Hematopoietic multipotent progenitor cell (in vitro differentiated cells): ENCODE data around the gene PPP1R37. TPM values are rescaled to one million over a fixed set of nuclear protein-coding genes. Genes with fewer than 3 reads are reported as not detected.

Experiments
- DNase-seq, 3 donors: peaks; one replicate each; pipeline ENCODE4 v3.0.0-alpha.2; 2011 to 2015; ENCODE audit warnings: low read depth in 2 of 3, low spot score in 2 of 3
- total RNA-seq: library from RNA; depleted of rRNA; stranded (reverse); fragments of >200 nt; gene quantifications from one replicate; pipeline ENCODE4 v1.2.3, GENCODE V29; 2012

PPP1R37 gene
- total RNA-seq, 1 donor, result 21.8 TPM

DNA sequence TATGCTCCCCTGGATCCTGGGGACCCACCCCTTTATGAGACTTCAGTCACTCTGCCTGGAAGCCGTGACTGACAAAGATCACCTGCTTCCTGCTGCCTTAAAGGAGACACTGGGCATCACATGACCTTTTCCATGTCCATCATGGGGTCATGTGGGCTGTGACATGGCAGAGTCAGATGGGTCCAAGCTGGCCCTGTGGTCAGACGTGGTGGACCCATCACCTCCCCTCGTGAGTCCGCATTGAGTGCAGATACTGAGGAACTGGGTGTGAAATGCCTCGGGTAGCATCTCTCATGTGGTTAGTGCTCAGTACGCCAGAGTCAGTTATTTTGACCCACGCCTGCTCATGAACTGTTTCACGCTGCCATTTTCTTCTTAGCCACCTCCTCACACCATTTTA lies 40.7 kb downstream of the PPP1R37 start:
- DNase-seq, result no peak

- DNase-seq, result no peak
Measured at GRCh38 chr19:45135176-45135885, 42.4 kb downstream of the PPP1R37 start.

DNA sequence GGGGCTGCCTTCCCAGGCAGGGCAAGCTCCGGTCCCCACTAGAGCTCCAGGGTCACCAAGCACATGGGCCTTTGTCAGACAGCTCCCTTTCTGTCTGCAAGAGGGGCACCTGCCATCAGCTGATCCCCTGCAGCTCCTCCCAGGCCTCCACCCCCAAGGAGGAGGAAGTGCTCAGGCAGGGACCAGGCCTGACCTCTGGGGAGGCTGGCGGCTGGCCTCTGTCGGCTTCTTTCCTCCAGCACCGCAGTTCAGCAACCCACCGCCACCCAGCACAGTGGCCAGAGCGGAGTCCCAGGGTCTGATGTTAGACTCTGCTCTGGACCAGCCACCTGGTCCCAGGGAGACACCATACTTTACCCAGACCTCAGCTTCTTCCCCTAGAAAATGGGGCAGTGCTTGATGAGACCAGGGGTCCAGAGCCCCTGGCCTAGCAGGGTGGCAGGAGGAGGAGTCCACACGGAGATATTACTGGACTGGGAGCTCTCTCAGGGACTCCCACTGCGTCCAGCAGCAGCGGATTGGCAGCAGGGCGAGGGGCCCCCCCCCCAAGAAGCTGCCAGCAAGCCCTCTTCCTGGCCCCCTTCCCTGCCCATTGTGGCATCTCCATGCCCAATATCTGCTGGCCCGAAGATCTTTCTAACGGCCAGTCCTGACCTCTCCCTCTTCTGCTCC lies 43.7 kb downstream of the PPP1R37 start:
- no peak for DNase-seq

GRCh38 chr19:45137179-45137761 lies 44.3 kb downstream of the PPP1R37 start:
- DNase-seq, result no peak

- no peak for DNase-seq
Measured at GRCh38 chr19:45138303-45138751, 45.3 kb downstream of the PPP1R37 start.

DNA sequence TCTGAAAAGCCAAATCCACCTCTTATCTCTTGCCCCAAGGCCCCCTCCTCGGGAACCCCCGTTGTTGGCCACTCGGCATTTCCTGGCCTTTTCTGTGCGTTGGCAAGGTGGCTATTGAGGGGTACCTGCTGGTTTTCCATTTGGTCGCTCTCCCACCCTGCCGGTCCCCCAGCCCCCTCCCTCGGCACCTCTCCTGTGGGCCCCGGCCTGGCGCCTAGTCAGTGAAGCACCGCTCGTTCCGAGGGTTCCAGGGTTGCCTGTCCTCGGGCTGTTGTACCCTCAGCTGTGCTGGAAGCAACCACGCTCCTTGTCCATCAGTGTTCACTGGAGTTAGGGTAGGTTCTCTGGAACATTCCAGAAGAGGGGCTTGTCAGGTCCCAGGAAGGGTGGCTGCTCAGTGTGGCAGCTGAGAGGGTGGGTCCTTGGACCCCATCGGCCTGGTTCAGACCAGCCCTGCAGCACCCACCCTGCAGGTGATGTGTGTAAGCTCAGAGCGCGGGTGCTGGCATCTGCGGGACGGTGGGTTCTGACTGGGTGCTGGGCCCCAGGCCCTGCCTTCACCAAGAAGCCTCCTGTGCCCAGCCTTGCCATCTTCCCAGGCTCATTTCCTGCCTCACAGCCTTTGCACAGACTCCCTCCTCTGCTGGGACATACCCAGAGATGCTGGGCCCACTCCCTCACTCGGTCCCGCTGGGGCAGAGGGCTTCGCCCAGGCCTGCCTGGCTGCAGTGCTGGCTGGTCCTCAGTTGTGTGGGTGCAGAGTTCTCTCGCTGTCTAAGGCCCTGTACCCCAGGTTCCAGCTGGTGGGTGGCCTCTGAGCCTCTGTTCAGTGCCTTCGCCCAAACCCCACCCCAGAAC lies 46.5 kb downstream of the PPP1R37 start:
- DNase-seq, result no peak

DNA sequence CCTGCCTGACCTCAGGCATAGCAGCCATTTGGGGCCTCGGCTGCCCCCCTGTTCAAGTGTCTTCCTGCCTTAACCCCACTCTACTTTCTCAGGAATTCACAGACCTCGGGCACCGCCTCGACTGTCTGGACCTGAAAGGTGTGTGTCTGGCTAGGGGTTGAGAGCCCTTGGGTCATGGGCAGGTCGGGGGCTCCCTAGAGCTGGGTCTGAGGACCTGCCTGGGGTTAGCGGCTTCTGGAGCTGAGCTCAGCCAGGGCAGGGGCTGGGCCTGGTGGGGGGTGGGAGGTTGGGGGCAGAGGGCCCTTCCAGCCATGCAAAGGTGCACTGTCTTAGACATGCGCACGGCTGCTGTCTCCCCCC lies 47.1 kb downstream of the PPP1R37 start:
- no peak for DNase-seq

GRCh38 chr19:45140533-45140932 lies 47.6 kb downstream of the PPP1R37 start:
- DNase-seq, result no peak

DNA sequence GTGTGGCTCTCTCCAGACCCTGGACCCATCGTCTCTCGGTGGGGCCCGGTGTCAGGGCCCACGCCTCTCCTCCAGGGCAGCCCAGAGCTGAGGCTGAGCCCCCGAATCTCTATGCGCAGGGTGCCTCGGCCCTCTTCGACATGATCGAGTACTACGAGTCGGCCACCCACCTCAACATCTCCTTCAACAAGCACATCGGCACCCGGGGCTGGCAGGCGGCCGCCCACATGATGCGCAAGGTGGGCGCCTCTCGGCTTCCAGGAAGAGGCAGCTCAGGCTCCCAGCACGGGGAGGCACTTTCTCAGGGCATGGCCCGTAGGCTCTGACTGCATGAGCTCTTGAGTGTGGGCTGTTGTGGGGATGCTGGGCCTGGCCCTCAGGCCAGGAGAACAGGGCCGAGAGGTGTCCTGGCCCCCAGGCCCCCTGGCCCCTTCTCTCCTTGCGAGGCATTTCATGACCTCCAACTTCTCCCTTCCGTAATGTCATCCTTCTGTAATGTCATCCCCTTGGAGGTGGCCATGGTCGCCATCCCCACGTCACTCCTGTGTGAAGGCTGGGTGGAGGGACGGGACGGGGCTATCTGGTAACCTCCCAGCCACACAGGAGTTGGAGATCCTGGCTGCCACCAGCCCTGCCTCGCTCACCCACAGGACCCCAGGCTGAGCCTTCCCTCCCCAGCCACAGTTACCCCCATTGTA lies 48.4 kb downstream of the PPP1R37 start:
- no peak for DNase-seq

DNA sequence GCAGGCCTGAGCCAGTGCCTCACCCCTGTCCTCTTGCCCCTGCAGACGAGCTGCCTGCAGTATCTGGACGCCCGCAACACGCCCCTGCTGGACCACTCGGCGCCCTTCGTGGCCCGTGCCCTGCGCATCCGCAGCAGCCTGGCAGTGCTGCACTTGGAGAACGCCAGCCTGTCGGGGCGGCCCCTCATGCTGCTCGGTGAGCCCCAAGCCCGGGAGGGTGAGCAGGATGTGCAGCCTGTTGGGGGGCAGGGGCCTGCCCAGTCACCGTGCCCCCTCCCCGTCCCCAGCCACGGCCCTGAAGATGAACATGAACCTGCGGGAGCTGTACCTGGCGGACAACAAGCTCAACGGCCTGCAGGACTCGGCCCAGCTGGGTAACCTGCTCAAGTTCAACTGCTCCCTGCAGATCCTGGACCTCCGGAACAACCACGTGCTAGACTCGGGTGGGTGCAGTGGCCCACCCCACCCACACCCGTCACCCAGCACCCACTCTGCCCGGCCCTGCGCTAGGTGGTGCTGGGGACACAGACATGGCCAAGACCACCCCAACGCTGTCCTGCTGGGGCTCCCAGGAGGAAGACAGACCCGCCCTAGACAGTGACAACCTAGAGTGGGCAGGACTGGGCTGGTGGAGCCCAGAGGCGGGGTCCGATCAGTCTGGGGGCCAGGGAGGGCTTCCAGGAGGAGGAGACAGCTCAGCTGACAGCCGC lies 49.2 kb downstream of the PPP1R37 start:
- DNase-seq, result no peak

DNA sequence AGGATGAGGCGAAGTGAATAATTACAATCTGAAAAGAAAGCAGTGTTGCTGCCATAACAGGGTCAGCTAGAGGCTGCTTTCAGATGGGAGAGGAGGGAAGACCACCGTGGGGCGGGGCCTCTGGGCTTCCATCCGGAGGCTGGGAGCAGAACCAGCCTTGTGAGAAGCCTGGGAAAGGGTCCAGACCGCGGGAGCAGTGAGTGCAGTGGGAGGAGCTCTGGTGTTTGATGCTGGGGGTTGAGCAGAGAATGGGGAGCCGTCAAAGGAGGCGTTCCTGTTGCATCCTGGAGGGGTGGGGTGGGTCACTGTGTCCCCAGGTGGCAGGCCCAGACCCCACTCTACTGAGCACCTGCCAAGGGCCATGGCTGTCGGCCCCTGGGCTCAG lies 49.7 kb downstream of the PPP1R37 start:
- no peak for DNase-seq

GRCh38 chr19:45144431-45145269 lies 51.7 kb downstream of the PPP1R37 start:
- no peak for DNase-seq

DNA sequence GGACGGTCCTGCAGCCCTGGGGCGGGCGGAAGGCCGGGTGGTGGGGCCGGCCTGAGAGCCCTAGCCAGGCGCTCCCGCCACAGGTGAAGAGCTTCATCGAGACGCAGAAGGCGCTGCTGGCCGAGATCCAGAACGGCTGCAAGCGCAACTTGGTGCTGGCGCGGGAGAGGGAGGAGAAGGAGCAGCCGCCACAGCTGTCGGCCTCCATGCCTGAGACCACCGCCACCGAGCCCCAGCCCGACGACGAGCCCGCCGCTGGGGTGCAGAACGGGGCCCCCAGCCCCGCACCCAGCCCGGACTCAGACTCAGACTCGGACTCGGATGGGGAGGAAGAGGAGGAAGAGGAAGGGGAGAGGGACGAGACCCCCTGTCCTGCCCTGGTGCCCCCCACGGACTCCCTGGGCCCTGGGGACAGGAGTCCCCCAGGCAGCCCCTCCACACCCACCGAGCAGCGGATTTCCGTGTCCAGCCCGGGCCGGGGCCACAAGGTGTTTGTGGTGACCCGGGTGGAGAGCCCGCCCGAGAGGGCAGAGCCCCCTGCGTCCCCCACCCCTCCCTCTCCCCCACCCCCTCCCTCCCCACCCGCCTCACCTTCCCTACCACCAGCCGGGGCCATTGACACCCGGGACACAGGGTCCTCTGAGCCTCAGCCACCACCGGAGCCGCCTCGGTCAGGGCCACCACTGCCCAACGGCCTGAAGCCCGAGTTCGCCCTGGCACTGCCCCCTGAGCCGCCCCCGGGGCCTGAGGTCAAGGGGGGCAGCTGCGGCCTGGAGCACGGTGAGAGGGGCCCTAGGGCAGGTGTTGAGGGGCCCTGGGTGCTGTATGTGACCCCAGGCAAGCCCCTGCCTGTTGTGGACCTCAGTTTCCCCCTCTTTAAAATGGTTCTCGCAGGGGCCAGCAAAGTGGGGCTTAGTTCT lies 52.6 kb downstream of the PPP1R37 start:
- DNase-seq, result no peak

DNA sequence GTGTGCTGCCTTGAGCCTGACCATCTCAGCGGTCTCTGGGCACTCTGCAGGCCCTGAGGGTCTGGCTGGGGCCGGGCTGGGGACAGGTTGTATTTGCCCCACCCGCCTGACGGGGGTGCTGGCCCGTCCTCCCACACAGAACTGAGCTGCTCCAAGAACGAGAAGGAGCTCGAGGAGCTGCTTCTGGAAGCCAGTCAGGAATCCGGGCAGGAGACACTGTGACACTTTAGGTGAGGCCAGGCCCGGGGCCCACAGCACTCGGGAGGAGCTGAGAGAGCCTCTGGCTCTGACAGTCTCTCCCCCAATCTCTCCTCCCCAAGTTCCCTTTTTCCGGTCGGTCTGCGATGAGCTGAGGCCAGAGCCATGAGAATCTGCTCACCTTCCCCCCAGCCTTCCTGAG lies 53.3 kb downstream of the PPP1R37 start:
- no peak for DNase-seq

GRCh38 chr19:45146741-45147205 lies 53.8 kb downstream of the PPP1R37 start:
- DNase-seq, result no peak

DNA sequence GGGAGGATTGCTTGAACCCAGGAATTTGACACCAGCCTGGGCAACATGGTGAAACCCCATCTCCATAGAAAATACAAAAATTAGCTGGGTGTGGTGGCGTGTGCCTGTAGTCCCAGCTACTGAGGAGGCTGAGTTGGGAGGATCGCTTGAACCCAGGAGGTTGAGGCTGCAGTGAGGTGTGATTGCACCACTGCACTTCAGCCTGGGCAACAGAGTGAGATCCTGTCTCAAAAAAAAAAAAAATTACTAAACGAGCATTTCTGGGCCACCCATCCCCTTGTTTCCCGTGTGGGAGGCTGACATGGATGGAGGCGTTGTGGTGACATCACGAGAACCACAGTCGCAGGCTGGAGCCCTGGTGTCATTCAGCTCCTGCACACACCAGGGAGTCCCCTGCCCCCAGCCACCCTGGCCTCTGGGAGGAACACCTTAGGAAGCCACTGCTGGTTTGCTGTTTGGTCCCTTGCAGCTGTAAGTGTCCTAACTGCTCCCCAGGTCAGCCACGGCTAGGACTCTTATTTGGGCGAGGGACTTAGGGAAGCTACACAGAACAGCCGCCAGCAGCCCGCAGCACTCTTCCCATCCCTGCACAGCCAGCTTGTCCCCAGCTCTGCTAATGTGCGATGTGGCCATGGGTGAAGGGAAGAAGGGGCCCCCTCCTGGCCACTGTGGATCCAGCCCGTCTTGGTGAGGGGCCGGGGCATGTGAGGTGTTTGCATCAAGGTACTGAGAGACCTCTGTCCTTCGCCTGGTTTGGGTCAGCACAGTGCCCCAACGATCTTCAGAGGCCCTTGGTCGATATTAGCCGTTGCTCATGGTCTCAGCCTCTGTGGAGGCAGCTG lies 55.1 kb downstream of the PPP1R37 start:
- DNase-seq, result no peak

- DNase-seq, result no peak
Measured at GRCh38 chr19:45149129-45149528, 56.1 kb downstream of the PPP1R37 start.
